Sigmoid colon (tissue), 4 donors: ENCODE measurements around the gene GLS.

Source experiments
- CTCF ChIP-seq, 4 experiments: fragments of 450-650 bp in 3 of 4; fragments of 200-600 bp in 1 of 4; IDR thresholded peaks; one replicate each; pipeline ENCODE4 v1.5.1; 2016 to 2019; ENCODE audit warnings: antibody characterized with exemption in 4 of 4, mild to moderate bottlenecking in 3 of 4, moderate library complexity in 2 of 4
- EP300 ChIP-seq, 4 donors: sonication (generic); formaldehyde crosslinking; IDR thresholded peaks; one replicate each; pipeline ENCODE4 v1.6.1; 2017; ENCODE audit warnings: antibody characterized with exemption in 4 of 4

DNA sequence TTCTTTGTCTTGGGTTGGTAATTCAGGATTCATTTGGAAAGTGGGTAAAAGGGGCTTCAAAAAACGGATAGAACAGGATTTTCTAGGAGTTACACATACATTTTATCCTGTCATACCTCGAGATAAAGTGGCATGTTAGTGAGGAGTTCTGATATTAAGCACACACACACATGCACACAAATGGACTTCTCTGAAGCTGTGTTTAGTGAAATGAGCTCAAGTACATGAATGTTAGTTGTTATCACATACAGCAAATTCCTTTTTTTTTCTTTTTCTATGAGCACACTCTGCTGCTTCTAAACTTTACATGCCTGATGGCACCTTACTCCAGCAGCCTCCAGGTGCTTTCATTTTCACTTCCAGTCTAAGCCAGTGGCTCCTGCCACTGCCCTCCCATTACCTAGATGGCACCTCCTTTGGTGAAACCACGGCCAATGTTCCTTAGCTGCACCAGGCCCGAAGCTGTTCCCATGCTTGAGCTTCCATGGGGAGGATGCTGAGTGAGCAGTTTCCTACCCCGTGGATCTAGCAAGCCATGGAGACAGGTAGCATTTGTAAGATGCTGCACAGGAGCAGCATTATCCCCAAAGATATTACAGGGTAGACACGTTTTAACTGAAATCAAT, 83.7 kb downstream of the GLS start:
- TF ChIP-seq EP300 (IDR thresholded peaks at IDR 0.05) (no peak), CTCF (IDR thresholded peaks at IDR 0.05) (no peak)
